A172 (cell line): Measurements from ENCODE around the gene DGCR6L. TPM values are rescaled to one million over a fixed set of nuclear protein-coding genes. Genes with fewer than 3 reads are reported as not detected.

Source experiments
- total RNA-seq: library from RNA; depleted of rRNA; stranded (reverse); fragments of >200 nt; shearing (Covaris generic); gene quantifications from 2 replicates; pipeline ENCODE4 v1.2.3, GENCODE V29; 2014; rRNA removed

DGCR6L gene
- total RNA-seq, 1 experiment from 2014 or later, result 43.7 TPM

Other genes starting within 250 kb of the DGCR6L start
- 16.2 and 20.1 TPM in 2 replicates for gene DGCR8, start 239.8 kb downstream of the DGCR6L start, total RNA-seq
- gene RANBP1, start 204.0 kb downstream of the DGCR6L start, total RNA-seq, result 430 and 525 TPM in 2 replicates
- 30.8 and 31.1 TPM in 2 replicates for gene TRMT2A, start 202.8 kb downstream of the DGCR6L start, total RNA-seq
- 4.3 and 8.6 TPM in 2 replicates for gene ZDHHC8, start 188.3 kb downstream of the DGCR6L start, total RNA-seq
- gene CCDC188, start 169.0 kb downstream of the DGCR6L start, total RNA-seq, result not detected in 2 replicates
- gene RTN4R, start 51.7 kb downstream of the DGCR6L start, total RNA-seq, result 10.9 and 15.6 TPM in 2 replicates
- 8.5 and 10.8 TPM in 2 replicates for gene ZNF74, start 74.1 kb upstream of the DGCR6L start, total RNA-seq
- 38.2 and 46.6 TPM in 2 replicates for gene SCARF2, start 117.8 kb upstream of the DGCR6L start, total RNA-seq
- 12.0 and 13.6 TPM in 2 replicates for gene KLHL22, start 175.7 kb upstream of the DGCR6L start, total RNA-seq
- gene MED15, start 187.6 kb upstream of the DGCR6L start, total RNA-seq, result 24.7 and 29.7 TPM in 2 replicates